ENCODE results near the gene DIPK1C.
"Not testable (repeated sequence)": the region's sequence is repeated elsewhere in the genome, so short reads cannot be mapped to it uniquely, and the experiment has no call there.

The DIPK1C gene

GRCh38 chr18:74457043-74457724 is at the start of gene DIPK1C:
DIPK1C (minus strand) TSS chr18:74457308; CDS start chr18:74457259, 49 bp downstream.
- no peak for DNase-seq

- no peak for DNase-seq
Observed at GRCh38 chr18:74506448-74507084, 49.5 kb upstream of the DIPK1C start.

- DNase-seq, result no peak
Observed at GRCh38 chr18:74505776-74506175, 48.7 kb upstream of the DIPK1C start.

- no peak for DNase-seq
Observed at GRCh38 chr18:74503137-74503536, 46.0 kb upstream of the DIPK1C start.

- DNase-seq, result no peak
Observed at GRCh38 chr18:74501386-74501785, 44.3 kb upstream of the DIPK1C start.

- DNase-seq, result not testable (repeated sequence)
Observed at GRCh38 chr18:74500774-74501173, 43.7 kb upstream of the DIPK1C start.

GRCh38 chr18:74500372-74500771 is 43.3 kb upstream of the DIPK1C start:
- DNase-seq, result no peak

- DNase-seq, result peak; percentile 53 to 61
Observed at GRCh38 chr18:74499633-74500032, 42.5 kb upstream of the DIPK1C start.

GRCh38 chr18:74498712-74499627 is 41.9 kb upstream of the DIPK1C start:
- DNase-seq, result peak; percentile 78 to 79

GRCh38 chr18:74497778-74498177 is 40.7 kb upstream of the DIPK1C start:
- no peak for DNase-seq

GRCh38 chr18:74497324-74497676 is 40.2 kb upstream of the DIPK1C start:
- DNase-seq, result no peak

GRCh38 chr18:74496508-74497323 is 39.6 kb upstream of the DIPK1C start:
- DNase-seq, result peak; percentile 42 to 51

- DNase-seq, result peak; percentile 98 to 99
Observed at GRCh38 chr18:74495581-74496507, 38.7 kb upstream of the DIPK1C start, which contains the start of gene CNDP2. CNDP2 (plus strand) TSS chr18:74496363; CDS start chr18:74499974, 3,611 bp downstream.

- no peak for DNase-seq
Observed at GRCh38 chr18:74494514-74494913, 37.4 kb upstream of the DIPK1C start.

- DNase-seq, result peak; percentile 80 to 81
Observed at GRCh38 chr18:74493689-74494088, 36.6 kb upstream of the DIPK1C start.

- no peak for DNase-seq
Observed at GRCh38 chr18:74492259-74492658, 35.2 kb upstream of the DIPK1C start.

- DNase-seq, result no peak
Observed at GRCh38 chr18:74489676-74490075, 32.6 kb upstream of the DIPK1C start.

- DNase-seq, result no peak
Observed at GRCh38 chr18:74488864-74489263, 31.8 kb upstream of the DIPK1C start.

- DNase-seq, result no peak
Observed at GRCh38 chr18:74488354-74488753, 31.2 kb upstream of the DIPK1C start.

- no peak for DNase-seq
Observed at GRCh38 chr18:74486119-74486849, 29.2 kb upstream of the DIPK1C start.

GRCh38 chr18:74482697-74483096 is 25.6 kb upstream of the DIPK1C start:
- DNase-seq, result no peak
